Pancreas (tissue), 10 donors: ENCODE measurements around the gene VASH1. TPM values are rescaled to one million over a fixed set of nuclear protein-coding genes. Genes with fewer than 3 reads are reported as not detected.
"Not testable (repeated sequence)": the region's sequence is repeated elsewhere in the genome, so short reads cannot be mapped to it uniquely, and the experiment has no call there.

ENCODE experiments used
- ATAC-seq, 4 donors: fragments of 200-7000 bp; cut with Tn5 transposase; one replicate each; pipeline versions ENCODE4 v1.8.0 to v1.9.1; 2020; ENCODE audit warnings: mild to moderate bottlenecking in 4 of 4, moderate library complexity in 4 of 4
- DNase-seq, 6 donors: peaks; one replicate each; pipeline ENCODE4 v3.0.0-alpha.2; 2020
- FAIRE-seq: peaks from 2 replicates; lab custom pipeline; 2012; peaks lifted over from hg19 to GRCh38; lab: Jason Lieb, UNC
- H3K27ac ChIP-seq, 4 donors: fragments of 200-600 bp; sonication (generic); 1 replicate in 3 of 4; 2 replicates in 1 of 4; pipeline versions ENCODE4 v1.5.0 to v1.8.0; 2020
- H3K27me3 ChIP-seq, 4 donors: fragments of 200-600 bp; one replicate each; pipeline ENCODE4 v1.8.0; 2021
- H3K36me3 ChIP-seq, 3 donors: fragments of 200-600 bp; sonication (generic) in 1 of 3; one replicate each; pipeline versions ENCODE4 v1.5.0 to v1.8.0; 2020 to 2021
- H3K4me1 ChIP-seq, 3 donors: fragments of 200-600 bp; one replicate each; pipeline ENCODE4 v1.8.0; 2021
- H3K4me3 ChIP-seq, 4 donors: fragments of 200-600 bp; sonication (generic) in 2 of 4; one replicate each; pipeline versions ENCODE4 v1.5.0 to v1.8.0; 2020 to 2021
- H3K9me3 ChIP-seq, 4 donors: fragments of 200-600 bp; one replicate each; pipeline ENCODE4 v1.8.0; 2021
- WGBS, 2 donors: extraction: QIAGEN DNeasy Blood & Tissue Kit; methylation state at CpG; one replicate each; pipeline ENCODE4 v1.1.7; 2013; 5-methylcytosine and 5-hydroxymethylcytosine counted together
- intact Hi-C, 3 donors: fragments of 100-400 bp; cut with DNase I; formaldehyde crosslinking; loops; one replicate each; pipeline versions ENCODE4 v1.11.1 to v1.14.2; 2022
- polyA plus RNA-seq, 2 donors: library from polyadenylated mRNA; stranded (reverse); fragments of 200-250 nt; gene quantifications; one replicate each; pipeline ENCODE4 v1.2.3, GENCODE V29; 2013
- total RNA-seq, 6 donors: library from RNA; stranded (reverse); fragmentation: NEBNext Ultra II Directional in 4 of 6; extraction: Animal tissue kit (Norgen Biotek cat#: 25700) in 4 of 6; gene quantifications; one replicate each; pipeline versions ENCODE4 v1.2.1 to v1.2.4, GENCODE V29; 2021 to 2023
- TF ChIP-seq, protein P1 (sequence below), 4 donors: fragments of 200-600 bp; sonication (generic) in 3 of 4; IDR thresholded peaks; one replicate each; pipeline versions ENCODE4 v1.5.0 to v1.8.0; 2021; ENCODE audit warnings: antibody characterized with exemption in 4 of 4
- donor health status: healthy with polysubstance abuse.
- donor health status: DM: no; HTN: no; CAD: no; lungs with moderate emphysema.
- donor health status: DM: no; HTN: no; CAD: no.
- donor health status: control.
- donor health status: control.
- donor health status: Bipolar disorder and iron deficiency.
- donor health status: DM: yes; HTN: yes; CAD: no.
- donor health status: DM: no; HTN: no; CAD: no.
- donor health status: DM: no; HTN: no; CAD: no.
- donor health status: DM: yes; HTN: yes; CAD: no.

Gene VASH1
- total and polyA plus RNA-seq, 8 donors = 1.6 to 15.0 (median 4.7) TPM

DNA sequence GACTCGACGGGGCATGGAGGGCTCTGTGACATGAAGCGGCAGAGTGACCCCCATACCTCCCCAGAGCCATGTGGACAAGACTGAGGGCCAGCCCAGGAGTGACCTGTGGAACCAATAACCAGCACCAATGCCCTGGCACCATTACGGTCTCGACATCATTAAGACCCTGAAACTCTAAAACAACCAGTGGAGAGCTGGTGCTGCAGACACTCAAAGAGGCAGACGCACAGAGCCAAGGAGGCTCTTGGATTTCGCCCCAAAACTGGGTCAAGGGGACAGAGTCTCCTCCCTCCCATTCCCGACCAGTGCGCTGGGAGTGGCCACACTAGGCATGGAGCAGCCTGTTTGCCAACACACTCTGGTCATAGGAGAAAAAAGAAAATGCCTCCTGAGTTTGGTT is 41.6 kb upstream of the VASH1 start:
- 82 to 90% methylated on average over 9 of the region's 9 CpGs for WGBS, 2 donors

GRCh38 chr14:76720382-76720813 is 40.9 kb upstream of the VASH1 start:
- TF ChIP-seq, protein P1, sequence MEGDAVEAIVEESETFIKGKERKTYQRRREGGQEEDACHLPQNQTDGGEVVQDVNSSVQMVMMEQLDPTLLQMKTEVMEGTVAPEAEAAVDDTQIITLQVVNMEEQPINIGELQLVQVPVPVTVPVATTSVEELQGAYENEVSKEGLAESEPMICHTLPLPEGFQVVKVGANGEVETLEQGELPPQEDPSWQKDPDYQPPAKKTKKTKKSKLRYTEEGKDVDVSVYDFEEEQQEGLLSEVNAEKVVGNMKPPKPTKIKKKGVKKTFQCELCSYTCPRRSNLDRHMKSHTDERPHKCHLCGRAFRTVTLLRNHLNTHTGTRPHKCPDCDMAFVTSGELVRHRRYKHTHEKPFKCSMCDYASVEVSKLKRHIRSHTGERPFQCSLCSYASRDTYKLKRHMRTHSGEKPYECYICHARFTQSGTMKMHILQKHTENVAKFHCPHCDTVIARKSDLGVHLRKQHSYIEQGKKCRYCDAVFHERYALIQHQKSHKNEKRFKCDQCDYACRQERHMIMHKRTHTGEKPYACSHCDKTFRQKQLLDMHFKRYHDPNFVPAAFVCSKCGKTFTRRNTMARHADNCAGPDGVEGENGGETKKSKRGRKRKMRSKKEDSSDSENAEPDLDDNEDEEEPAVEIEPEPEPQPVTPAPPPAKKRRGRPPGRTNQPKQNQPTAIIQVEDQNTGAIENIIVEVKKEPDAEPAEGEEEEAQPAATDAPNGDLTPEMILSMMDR (IDR thresholded peaks at IDR 0.05) = no peak
- 77 to 79% methylated on average over 3 of the region's 3 CpGs for WGBS, 2 donors
- no peak for FAIRE-seq
- ATAC-seq = peak; percentile 31 to 77 (median 62)
- Histone ChIP-seq H3K9me3 (no peaks in the 10 kb centered on the region), H3K36me3 (no peaks in the 10 kb centered on the region), H3K4me3 (no peak overlapping the region), H3K27me3 (no peaks in the 10 kb centered on the region), H3K4me1 (no peaks in the 10 kb centered on the region), H3K27ac (peak overlapping the region in 2 of 4 donors; percentile 11 to 17)
- peak in 4 of 6 donors; percentile 12 to 42 (median 34) for DNase-seq
- intact Hi-C loops = no loop called here

More for the DNA sequence above, 41.6 kb upstream of the VASH1 start:
- Histone ChIP-seq H3K4me3 (no peak overlapping the region), H3K27ac (no peak overlapping the region), H3K9me3 (no peaks in the 10 kb centered on the region), H3K36me3 (no peaks in the 10 kb centered on the region), H3K4me1 (no peaks in the 10 kb centered on the region), H3K27me3 (no peaks in the 10 kb centered on the region)
- ATAC-seq (peak in 1 of 4 donors; percentile 50), FAIRE-seq (no peak), DNase-seq (no peak)
- TF ChIP-seq, protein P1 (IDR thresholded peaks at IDR 0.05) = no peak
- intact Hi-C loops = loop anchor here in 1 of 3 donors (10.0 kb wide), 1 partner anchor 55 kb away; no protein-coding TSS in a partner anchor

DNA sequence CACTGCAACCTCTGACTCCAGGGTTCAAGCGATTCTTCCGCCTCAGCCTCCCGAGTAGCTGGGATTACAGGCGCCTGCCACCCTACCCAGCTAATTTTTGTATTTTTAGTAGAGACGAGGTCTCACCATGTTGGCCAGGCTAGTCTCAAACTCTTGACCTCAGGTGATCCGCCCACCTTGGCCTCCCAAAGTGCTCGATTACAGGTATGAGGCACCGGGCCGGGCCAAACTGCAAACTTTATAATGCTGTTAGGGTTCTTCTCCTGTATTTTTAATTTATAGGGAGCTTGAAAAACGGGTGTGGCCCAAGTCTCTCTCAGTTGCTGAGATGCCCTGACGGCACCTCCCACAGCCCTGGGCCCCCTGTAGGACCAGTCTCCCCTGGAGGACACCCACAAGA is 39.8 kb upstream of the VASH1 start:
- DNase-seq, intact Hi-C loops, H3K36me3 ChIP-seq, H3K27ac ChIP-seq, H3K9me3 ChIP-seq, H3K4me1 ChIP-seq, FAIRE-seq, ATAC-seq, H3K4me3 ChIP-seq, H3K27me3 ChIP-seq: not testable (repeated sequence)
- WGBS, 2 donors = 87 to 90% methylated on average over 11 of the region's 11 CpGs

- TF ChIP-seq, protein P1 (IDR thresholded peaks at IDR 0.05) = no peak
- no peak overlapping the region for H3K27ac ChIP-seq
- no peak for ATAC-seq
- no peak for FAIRE-seq
- no peaks in the 10 kb centered on the region for H3K36me3 ChIP-seq
- intact Hi-C loops = no loop called here
- H3K4me3 ChIP-seq = no peak overlapping the region
- DNase-seq = no peak
- no peaks in the 10 kb centered on the region for H3K4me1 ChIP-seq
- H3K9me3 ChIP-seq = no peaks in the 10 kb centered on the region
- 50 to 54% methylated on average over 8 of the region's 8 CpGs for WGBS, 2 donors
- no peaks in the 10 kb centered on the region for H3K27me3 ChIP-seq
These were observed 36.4 kb upstream of the VASH1 start for GRCh38 chr14:76724651-76725550.

DNA sequence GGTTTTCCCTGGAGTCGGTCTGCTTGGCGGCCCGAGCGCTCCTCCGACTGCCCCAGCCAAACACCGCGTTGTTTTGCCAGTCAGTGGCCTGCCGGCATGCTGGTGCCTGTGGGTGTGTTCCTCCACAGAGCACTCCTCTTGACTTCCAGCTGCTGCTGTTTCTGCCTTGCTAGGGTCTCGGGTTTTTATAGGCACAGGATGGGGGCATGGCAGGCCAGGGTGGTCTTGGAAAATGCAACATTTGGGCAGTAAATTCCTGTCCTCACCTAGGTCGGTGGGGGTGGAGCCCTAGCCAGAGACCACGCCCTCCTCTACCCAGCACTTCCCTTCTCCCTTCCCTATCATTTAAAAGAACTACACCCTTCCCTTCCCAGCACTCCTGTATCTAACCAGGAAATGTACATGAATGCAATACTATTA is 34.7 kb upstream of the VASH1 start:
- intact Hi-C loops = no loop called here
- Histone ChIP-seq H3K4me1 (no peaks in the 10 kb centered on the region), H3K27me3 (no peaks in the 10 kb centered on the region), H3K27ac (no peak overlapping the region), H3K36me3 (no peaks in the 10 kb centered on the region), H3K9me3 (no peaks in the 10 kb centered on the region), H3K4me3 (no peak overlapping the region)
- ATAC-seq (no peak), FAIRE-seq (no peak), DNase-seq (no peak)
- TF ChIP-seq, protein P1 (IDR thresholded peaks at IDR 0.05) = no peak
- WGBS, 2 donors = 64% methylated on average over 11 of the region's 11 CpGs
